GM18519 (cell line): ENCODE results near the gene TBPL2.

Source experiments
- ATAC-seq: cut with Tn5 transposase; IDR thresholded peaks from one replicate; pipeline ENCODE4 v1.9.1; 2021; ENCODE audit warnings: mild to moderate bottlenecking, moderate library complexity; ENCODE audit not compliant: unreplicated experiment, low FRiP score

Gene TBPL2

GRCh38 chr14:55373784-55374705 lies 66.4 kb downstream of the TBPL2 start:
- ATAC-seq, result no peak

- no peak for ATAC-seq
Measured at GRCh38 chr14:55372825-55373224, 67.6 kb downstream of the TBPL2 start.

GRCh38 chr14:55372423-55372822 lies 68.0 kb downstream of the TBPL2 start:
- ATAC-seq, result no peak

- ATAC-seq, result no peak
Measured at GRCh38 chr14:55370883-55371455, 69.4 kb downstream of the TBPL2 start.

GRCh38 chr14:55366271-55366670 lies 74.1 kb downstream of the TBPL2 start:
- ATAC-seq, result no peak
